H54 (cell line): Measurements from ENCODE around the gene GARNL3.

Source experiments
- DNase-seq: peaks from one replicate; pipeline ENCODE4 v3.0.0; 2011; ENCODE audit warnings: low spot score, mixed read lengths; ENCODE audit not compliant: insufficient read length
- FAIRE-seq: peaks from 3 replicates; lab custom pipeline; 2011; peaks lifted over from hg19 to GRCh38; lab: Jason Lieb, UNC
- POLR2A ChIP-seq: IDR thresholded peaks from 2 replicates; pipeline ENCODE4 v1.6.1; 2011; ENCODE audit warnings: low read depth, mild to moderate bottlenecking, low read length

The GARNL3 gene

DNA sequence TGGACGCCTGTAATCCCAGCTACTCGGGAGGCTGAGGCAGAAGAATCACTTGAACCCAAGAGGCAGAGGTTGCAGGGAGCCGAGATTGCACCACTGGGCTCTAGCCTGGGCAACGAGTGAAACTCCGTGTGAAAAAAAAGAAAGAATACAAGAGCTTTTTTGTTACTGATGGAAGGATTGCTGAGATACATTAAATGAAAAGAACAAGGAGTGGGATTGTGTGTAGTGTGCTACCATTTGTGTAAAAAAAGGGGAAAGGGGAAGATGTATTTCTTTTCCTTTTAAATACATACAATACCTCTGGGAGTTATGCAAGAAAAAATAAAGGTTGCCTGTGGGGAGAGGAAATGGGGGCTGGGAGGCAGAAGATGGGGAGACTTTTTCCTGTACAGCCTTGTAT is 14.7 kb upstream of the GARNL3 start:
- DNase-seq, result no peak
- TF ChIP-seq POLR2A, result no peak
- no peak for FAIRE-seq

DNA sequence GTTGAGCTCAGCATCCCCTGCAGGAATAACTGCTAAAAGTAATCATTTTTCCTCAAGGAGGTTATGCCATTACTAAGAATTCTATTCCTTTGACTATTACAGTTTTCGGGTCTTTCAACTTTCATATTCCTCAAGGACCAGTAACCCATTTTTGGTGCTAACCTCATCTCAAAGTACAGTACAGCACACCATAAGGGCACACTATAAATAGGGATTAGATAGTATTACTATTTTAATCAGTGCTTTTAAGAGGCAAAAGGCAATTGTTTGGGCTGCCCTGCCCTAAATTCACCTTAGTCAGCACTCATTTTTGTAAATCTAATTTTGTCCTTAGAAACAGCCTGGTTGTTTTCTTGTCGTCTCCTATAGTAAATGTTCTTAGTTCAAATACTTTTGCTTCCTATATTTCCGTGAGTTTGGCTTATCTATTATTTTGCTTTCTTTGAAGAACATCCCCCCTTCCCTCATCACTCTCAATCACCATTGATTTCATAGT is 13.6 kb upstream of the GARNL3 start:
- FAIRE-seq, result no peak
- TF ChIP-seq POLR2A, result no peak
- no peak for DNase-seq

DNA sequence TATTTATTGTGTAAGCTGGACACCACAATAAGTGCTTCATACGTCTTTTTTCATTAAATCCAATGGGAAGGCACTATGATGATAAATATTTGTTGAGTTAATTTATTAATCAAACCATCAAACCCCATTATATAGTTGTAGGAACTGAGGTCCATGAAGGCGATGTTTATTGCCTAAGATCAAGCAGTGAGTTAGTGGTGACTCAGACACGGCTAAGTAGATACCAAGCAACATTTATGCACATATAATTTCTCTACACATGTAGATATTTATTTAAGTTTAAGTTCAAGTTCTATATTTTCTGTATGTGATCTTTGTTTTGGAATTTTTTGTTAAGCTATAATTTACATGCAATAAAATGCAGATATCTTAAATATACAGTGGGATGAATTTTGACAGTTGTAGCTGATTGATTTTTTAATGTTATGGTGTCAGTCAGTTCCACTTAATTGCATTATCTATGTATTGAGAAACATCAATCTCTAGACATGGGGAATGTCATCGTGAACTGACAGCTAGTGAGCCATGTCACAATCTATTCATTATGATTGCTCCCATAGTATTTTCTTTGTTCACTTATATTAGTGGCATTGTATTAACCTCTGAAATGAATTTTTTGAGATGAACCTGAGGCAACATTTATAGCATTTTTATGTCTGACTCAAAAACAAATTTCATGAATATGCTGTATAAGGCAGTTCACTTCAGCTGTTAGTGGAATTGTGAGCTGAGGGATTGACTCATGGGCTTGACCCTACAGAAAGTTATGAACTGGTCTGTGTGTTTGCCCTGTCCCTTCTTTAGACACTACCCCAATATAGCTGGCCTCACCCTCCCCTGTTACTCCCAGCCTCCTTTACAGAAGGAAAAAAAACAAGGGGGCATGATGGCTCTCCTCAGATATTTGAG is 11.9 kb upstream of the GARNL3 start:
- no peak for DNase-seq
- TF ChIP-seq POLR2A, result no peak
- peak; percentile 85 for FAIRE-seq

DNA sequence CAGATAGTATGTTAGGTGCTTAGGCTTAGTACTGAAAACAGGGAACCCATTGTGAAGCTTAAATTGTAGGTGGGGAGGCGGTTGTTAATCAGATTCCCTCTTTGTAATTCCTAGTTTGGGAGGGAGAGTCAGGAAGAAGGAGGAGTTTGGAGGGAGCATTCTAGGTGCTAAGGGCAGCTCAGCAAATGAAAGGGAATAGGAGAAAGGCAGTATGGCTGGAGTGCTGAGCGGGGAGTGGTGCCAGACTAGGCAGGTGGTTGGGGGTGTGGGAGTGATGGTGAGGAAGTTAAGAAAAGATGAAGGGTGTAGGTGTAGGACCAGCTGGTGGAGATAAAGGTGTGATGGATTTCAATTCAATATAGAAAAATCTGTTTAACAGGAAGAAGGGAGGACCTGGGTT is 11.1 kb upstream of the GARNL3 start:
- FAIRE-seq (no peak), DNase-seq (no peak)
- TF ChIP-seq POLR2A, result no peak

DNA sequence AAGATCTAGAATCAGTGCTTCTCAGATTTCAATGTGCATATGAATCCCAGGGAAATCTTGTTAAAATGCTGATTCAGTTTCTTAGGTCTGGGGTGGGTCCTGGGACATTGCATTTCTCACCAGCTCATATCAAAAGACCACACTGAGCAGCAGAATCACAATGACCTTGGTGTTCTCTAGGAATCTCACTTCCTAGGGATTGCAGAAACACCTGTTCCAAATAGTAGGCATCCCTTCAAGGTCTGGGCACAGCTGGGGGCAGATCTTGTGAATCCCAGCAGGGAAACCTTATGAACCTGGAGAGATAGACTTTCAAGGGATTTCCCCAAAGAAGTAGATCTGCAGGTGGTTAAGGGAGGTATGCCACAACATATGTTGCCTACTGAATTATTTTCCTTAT is 8.9 kb upstream of the GARNL3 start:
- DNase-seq (no peak), FAIRE-seq (no peak)
- no peak for TF ChIP-seq POLR2A

DNA sequence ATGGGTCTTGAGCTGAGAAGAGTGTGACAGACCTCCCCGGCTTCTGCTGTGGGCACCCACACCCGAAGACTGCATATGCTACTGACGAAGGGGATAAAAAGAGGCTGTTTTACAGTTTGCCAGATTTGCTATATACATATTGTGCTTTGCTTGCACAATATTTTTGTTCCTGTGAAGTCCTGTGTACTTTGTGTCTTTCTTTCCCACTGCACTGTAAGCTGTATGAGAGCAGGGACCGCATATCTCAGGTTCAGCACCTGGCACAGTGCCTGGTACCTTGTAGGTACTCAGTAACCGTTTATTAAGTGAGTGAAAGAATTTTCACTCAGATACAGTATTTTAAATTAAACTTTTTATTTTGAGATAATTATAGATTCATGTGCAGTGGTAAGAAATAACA is 8.2 kb upstream of the GARNL3 start:
- FAIRE-seq, result no peak
- no peak for TF ChIP-seq POLR2A
- DNase-seq, result no peak

DNA sequence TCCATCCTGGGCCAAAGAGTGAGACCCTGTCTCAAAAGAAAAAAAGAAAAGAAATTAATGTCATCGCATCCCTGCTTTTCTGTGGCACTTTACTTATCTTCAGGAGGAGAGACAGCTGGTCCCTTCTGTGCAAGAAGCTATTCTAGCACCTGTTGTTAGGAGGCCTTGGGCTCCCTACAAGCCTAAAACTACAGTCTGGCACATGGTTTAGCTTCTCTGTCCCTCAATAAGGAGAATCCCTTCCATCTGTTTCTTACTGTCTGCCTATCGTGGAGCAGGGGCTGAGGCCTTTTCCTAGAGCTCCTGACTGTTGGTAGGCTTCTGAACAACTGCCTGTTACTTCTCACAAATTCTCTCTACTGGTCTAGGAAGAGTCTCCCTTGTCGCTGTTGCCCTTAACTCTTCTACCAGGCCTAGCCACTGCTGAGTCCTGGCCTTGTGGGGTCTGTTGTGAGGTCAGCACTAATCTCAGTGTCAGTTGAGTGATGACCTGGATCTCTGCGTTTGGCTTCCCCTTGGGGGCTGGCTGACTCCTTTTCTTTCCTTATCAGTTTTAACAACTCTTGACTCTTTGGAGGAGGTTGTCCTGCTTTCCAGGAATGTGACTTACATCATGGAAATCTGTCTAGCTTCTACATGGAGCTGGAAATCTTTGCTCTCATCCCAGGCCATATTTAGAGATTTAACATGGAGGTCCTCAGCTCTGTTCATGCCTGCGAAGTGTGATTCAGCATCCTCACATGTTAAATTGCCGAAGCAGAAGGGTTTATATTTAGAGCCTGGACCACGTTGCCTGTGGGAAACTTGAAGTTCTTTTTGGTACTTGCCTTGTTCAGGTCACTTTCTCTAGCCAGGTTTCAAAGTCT is 5.7 kb upstream of the GARNL3 start:
- FAIRE-seq (no peak), DNase-seq (no peak)
- TF ChIP-seq POLR2A, result no peak

DNA sequence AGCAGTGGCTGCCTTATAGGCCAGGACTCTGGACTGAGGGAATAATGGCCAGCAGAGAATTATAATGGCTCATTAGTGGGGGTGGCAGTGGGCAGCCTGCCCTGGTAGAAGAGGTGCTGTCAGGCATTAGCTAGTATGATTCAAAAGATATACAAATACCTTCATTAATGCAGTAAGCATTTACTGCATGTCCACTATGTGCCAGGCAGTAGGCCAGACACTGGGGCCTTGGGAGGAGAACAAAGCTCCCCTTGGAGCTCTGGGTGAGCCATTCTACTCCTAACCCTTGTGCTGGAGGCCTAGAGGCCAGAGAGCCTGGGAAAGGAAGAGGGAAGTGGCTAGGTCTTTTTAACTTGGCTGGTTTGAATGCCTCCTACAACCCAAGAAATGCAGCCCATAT is 2.0 kb upstream of the GARNL3 start:
- FAIRE-seq (no peak), DNase-seq (no peak)
- no peak for TF ChIP-seq POLR2A

DNA sequence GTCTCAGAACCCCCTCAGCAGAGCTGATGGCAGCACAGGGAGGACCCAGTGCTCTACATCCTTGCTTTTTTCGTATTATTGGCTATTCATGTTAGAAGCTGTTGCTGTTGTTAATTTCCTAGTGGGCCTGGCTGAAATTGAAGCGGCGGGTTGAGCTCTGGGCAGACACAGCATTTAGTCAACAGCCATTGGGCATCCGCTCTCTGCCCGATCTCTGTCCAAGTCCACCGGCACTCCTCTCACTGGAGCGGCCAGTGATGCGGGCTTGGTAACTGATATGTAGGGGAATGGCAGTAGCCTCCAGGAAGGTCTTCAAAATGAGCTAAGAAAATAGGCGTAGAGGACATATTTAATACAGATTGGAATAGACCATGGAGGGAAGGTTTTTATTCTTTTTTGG is 1.3 kb upstream of the GARNL3 start:
- DNase-seq, result no peak
- TF ChIP-seq POLR2A, result no peak
- no peak for FAIRE-seq

DNA sequence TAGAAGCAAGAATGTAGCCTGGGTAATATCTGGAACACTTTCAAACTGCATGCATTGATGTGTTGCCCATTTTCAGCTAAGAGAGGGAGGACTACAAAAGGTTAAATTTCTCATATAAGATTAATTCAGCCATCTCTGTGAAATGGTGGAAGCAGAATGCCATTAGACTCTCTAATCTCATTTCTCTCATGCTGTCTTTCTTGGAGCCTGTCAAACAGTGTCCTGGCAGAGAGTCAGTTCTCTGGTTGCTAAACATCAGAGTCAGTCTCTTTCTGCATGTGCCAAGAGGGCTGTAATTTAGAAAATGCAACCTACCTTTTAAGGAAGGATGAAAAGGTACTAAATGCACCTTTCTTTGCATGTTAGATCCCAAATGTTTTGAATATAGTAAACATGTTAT is 910 bp upstream of the GARNL3 start:
- TF ChIP-seq POLR2A, result no peak
- DNase-seq, result no peak
- no peak for FAIRE-seq

DNA sequence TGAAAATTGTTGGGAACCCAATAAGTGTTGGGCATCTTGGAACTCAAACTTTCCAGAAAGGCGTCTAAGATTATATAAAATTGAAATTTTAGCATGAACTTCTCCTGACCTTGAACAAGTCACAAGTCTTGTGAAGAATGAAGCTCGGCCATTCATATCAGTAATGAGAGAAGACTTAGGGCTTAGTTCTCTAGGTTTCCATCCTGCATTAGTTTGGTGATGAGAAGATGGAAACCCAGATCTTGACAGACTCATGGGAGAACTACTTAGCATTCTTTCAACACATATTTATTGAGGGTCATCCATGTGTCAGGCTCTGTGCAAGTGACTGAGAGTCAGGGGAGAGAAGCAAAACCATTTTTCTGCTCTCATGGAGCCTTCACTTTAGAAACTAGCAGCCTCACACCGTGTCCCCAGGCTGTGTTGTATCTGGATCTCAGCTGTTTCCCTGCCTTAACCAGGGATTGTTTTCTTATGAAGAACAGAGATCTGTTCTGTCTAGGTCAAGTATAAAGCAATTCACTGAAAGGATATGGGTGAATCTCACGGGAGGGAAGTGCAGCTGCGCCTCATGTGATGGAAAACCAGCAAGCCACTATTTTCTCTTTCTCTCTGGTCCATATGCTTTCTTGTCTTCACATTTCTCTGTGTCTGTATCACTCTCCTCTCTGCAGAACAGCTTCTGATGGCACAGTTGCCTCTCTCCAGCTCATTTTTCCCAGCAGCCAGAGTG is 3.4 kb downstream of the GARNL3 start:
- FAIRE-seq (peak; percentile 73), DNase-seq (no peak)
- no peak for TF ChIP-seq POLR2A

DNA sequence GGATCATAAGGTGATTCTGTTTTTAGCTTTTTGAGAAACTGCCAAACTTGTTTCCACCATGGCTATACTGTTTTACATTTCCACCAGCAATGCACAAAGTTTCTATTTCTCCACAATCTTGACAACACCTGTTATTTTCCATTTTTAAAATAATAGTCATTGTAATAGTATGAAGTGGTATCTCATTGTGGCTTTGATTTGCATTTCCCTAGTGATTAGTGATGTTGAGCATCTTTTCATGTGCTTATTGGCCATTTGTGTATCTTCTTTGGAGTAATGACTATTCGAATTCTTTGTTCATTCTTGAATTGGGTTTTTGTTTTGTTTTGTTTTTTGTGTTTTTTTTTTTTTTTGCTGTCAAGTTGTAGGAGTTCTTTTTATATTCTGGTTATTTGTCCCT is 4.9 kb downstream of the GARNL3 start:
- FAIRE-seq, result peak; percentile 11
- no peak for DNase-seq
- no peak for TF ChIP-seq POLR2A

DNA sequence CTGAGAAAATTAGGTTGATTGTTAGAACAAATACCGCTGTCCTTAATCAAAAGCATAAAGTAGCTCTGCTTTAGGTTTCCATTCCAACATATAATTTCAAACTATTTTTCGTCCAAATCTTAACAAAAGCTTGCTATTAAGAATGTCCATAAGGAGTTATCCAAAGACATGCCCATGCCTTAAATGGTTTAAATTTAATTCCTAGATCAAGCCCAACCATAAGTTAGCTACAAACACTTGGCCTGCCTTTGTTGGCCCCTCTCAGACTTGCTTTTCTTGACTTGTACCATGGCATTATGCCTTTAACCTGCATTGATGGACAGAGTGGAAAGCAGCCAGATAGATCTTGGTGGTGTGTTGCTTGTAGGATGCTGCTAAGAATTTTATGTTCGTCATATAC is 8.8 kb downstream of the GARNL3 start:
- no peak for TF ChIP-seq POLR2A
- no peak for FAIRE-seq
- no peak for DNase-seq

DNA sequence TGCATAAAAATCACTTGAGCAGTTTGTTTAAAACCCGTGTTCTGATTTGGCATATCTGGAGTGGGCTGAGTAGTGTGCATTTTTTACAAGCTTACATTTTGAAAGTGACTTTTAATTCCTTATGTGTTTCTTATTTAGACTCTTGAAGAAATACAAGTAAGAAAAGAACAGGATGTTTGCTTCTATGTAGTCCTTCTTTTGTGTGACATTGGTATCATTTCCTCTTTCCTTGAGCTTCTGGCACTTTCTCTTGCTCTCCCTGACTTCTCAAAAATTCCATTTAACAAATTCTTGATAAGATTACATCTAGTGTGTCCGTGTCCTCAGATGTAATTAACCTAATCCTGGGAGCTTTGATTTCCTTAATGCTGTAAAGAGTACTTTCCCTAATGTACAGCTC is 12.5 kb downstream of the GARNL3 start:
- DNase-seq (no peak), FAIRE-seq (no peak)
- TF ChIP-seq POLR2A, result no peak

DNA sequence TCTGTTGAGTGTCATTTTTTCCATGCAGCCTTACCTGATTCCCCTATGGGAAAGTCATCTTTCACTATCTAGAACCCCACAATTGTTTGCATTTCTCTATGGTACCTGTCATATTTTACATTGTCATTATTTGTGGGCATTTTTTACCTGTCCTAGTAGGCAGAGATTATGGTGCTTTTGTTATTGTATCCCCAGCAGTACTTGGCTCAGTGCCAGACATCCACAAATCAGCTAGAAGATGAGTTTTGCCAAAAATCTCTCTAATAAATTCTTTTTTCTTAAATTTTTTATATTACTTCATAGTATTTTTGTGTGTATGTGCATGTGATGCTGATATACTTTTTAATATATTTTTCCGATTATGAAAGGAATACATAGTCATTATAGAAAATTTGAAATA is 13.2 kb downstream of the GARNL3 start:
- no peak for TF ChIP-seq POLR2A
- DNase-seq (no peak), FAIRE-seq (no peak)
